WERI-Rb-1 (cell line): Measurements from ENCODE around the gene ZNF692.

ENCODE experiments used
- DNase-seq: peaks from one replicate; pipeline ENCODE4 v3.0.0-alpha.2; 2020
- H3K27ac ChIP-seq: fragments of 250-450 bp; sonication (Bioruptor Pico); 2 replicates; pipeline ENCODE4 v1.5.1; 2020; ENCODE audit warnings: mild to moderate bottlenecking, moderate library complexity
- H3K27me3 ChIP-seq: fragments of 250-450 bp; sonication (Bioruptor Pico); 2 replicates; pipeline ENCODE4 v1.5.1; 2021; ENCODE audit warnings: mild to moderate bottlenecking, low read depth, moderate library complexity; ENCODE audit not compliant: insufficient read depth, severe bottlenecking
- H3K36me3 ChIP-seq: fragments of 250-450 bp; sonication (Bioruptor Pico); 2 replicates; pipeline ENCODE4 v1.5.1; 2020; ENCODE audit warnings: mild to moderate bottlenecking, moderate library complexity
- H3K4me3 ChIP-seq: 2 replicates; pipeline ENCODE4 v1.5.1; 2011; ENCODE audit warnings: low read depth, mild to moderate bottlenecking, control low read depth, low read length
- H3K9me3 ChIP-seq: fragments of 250-450 bp; sonication (Bioruptor Pico); 2 replicates; pipeline ENCODE4 v1.5.1; 2021; ENCODE audit warnings: mild to moderate bottlenecking, moderate library complexity; ENCODE audit not compliant: severe bottlenecking
- TF ChIP-seq, protein P1 (sequence below): IDR thresholded peaks from 2 replicates; pipeline ENCODE4 v1.5.1; 2011; ENCODE audit warnings: low read depth, mild to moderate bottlenecking, control low read depth, inconsistent platforms, low read length

Gene ZNF692

DNA sequence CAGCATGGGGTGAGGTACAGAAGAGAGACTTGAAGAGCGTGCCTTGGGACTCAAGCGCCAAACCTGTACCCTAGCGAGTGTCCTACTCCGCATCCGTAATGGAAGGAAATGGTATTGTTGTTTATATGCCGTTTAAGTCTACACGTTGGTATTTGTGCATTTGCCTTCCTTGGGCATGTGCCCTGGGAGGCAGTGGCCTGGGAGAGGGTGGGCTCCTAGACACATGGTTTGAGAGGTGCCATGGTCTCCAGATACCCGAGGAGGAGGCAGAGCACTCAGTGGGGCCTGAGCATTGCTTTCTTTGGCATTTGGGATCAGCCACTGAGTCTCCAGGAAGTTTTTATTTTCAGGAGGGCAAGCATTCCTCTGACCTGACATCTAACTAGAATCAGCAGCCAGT lies 14.4 kb downstream of the ZNF692 start:
- Histone ChIP-seq H3K9me3 (no peaks in the 10 kb centered on the region), H3K27me3 (no peaks in the 10 kb centered on the region), H3K4me3 (no peak overlapping the region), H3K36me3 (peaks cover 75% of the 10 kb centered on the region), H3K27ac (no peak overlapping the region)
- TF ChIP-seq, protein P1, sequence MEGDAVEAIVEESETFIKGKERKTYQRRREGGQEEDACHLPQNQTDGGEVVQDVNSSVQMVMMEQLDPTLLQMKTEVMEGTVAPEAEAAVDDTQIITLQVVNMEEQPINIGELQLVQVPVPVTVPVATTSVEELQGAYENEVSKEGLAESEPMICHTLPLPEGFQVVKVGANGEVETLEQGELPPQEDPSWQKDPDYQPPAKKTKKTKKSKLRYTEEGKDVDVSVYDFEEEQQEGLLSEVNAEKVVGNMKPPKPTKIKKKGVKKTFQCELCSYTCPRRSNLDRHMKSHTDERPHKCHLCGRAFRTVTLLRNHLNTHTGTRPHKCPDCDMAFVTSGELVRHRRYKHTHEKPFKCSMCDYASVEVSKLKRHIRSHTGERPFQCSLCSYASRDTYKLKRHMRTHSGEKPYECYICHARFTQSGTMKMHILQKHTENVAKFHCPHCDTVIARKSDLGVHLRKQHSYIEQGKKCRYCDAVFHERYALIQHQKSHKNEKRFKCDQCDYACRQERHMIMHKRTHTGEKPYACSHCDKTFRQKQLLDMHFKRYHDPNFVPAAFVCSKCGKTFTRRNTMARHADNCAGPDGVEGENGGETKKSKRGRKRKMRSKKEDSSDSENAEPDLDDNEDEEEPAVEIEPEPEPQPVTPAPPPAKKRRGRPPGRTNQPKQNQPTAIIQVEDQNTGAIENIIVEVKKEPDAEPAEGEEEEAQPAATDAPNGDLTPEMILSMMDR = no peak
- no peak for DNase-seq

DNA sequence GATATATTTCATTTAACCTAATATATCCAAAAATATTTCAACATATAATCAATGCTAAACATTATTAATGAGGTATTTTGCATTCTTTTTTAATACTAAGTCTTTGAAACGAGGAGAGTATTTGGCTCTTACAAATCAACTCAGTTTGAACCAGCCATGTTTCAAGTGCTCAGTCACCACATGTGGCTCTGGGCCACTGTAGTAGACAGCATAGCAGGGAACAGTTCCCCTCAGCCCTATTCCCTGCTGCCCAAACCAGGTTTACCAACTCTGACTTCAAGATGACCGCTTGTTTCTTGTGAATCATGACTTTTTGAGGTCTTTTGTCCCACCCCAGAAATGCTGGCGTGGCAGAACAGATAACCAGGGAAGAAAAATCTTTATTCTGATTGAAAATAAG lies 15.2 kb downstream of the ZNF692 start:
- no peak for DNase-seq
- Histone ChIP-seq H3K27me3 (no peaks in the 10 kb centered on the region), H3K9me3 (no peaks in the 10 kb centered on the region), H3K4me3 (no peak overlapping the region), H3K27ac (no peak overlapping the region), H3K36me3 (peaks cover 67% of the 10 kb centered on the region)
- TF ChIP-seq, protein P1 = no peak

DNA sequence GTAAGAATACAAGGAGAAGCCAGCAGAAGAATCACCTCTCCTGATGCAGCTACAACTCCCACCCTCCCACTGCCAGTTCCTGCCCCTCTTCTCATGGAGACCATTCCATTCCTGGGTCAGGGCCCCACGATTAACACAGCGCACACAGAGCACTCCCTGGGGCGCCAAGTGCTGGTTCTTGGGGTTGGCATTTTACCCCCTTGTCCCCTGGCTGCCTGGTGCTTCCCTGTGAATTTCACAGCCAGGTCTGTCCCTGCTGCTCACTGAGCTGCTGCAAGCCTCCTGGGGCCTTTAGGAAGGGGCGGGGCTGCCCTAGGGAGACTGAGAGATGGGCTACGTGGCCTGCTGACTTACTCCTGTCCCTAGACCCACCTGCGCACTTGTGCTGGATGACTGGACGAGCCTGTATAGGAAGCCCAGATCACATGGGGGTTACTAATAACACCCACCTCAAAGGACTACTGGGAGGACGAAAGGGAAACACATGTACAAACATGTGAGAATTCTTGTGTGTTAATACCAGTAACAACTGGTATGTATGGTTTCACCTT lies 16.0 kb downstream of the ZNF692 start:
- no peak overlapping the region for H3K4me3 ChIP-seq
- no peak for DNase-seq
- no peak overlapping the region for H3K27ac ChIP-seq
- H3K36me3 ChIP-seq = peaks cover 63% of the 10 kb centered on the region
- H3K27me3 ChIP-seq = no peaks in the 10 kb centered on the region
- no peaks in the 10 kb centered on the region for H3K9me3 ChIP-seq
- TF ChIP-seq, protein P1 = no peak

DNA sequence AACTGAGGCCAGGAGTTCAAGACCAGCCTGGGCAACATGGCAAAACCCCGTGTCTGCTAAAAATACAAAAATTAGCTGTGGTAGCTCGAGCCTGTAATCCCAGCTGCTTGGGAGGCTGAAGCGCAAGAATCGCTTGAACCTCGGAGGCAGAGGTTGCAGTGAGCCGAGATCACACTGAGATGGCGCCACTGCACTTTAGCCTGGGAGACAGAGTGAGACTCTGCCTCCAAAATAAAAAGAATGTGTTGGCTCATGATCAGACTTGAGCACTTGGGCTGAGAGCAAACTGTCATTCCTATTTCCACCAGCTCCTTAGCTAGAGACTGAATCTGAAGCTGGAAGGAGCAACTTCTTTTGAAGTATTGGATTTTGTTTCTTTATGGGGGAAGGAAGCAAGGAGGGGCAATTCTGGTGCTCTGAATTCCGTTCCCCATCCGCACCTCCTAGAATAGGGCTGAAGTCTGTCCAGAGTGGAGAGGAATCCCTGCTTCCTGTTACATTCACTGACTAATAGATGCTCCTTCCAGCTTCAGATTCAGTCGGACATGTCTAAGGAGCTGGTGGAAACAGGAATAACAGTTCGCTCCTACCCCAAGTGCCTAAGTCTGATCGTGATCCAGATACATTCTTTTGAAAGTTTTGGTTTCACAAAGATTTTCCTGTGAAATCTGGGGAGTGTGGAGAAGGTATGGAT lies 17.0 kb downstream of the ZNF692 start:
- no peak overlapping the region for H3K4me3 ChIP-seq
- no peaks in the 10 kb centered on the region for H3K9me3 ChIP-seq
- H3K27me3 ChIP-seq = no peaks in the 10 kb centered on the region
- peak; percentile 74 for DNase-seq
- TF ChIP-seq, protein P1 = peak; percentile 88
- peaks cover 53% of the 10 kb centered on the region for H3K36me3 ChIP-seq
- no peak overlapping the region for H3K27ac ChIP-seq

DNA sequence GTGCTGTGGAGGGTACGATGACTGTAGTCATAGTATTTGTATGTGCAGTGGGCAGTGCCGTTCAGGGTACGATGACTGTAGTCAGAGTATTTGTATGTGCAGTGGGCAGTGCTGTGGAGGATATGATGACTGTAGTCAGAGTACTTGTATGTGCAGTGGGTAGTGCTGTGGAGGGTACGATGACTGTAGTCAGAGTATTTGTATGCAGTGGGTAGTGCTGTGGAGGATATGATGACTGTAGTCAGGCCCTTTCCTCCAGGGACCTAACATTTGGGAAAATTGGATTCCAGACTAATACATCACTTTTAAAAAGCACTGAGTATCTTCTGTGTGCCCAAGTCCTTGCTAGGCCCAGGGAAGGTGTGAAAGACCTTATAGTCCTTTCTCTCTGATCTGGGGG lies 17.9 kb downstream of the ZNF692 start:
- no peak for DNase-seq
- Histone ChIP-seq H3K27me3 (no peaks in the 10 kb centered on the region), H3K36me3 (peaks cover 44% of the 10 kb centered on the region), H3K4me3 (no peak overlapping the region), H3K27ac (no peak overlapping the region), H3K9me3 (no peaks in the 10 kb centered on the region)
- TF ChIP-seq, protein P1 = no peak

DNA sequence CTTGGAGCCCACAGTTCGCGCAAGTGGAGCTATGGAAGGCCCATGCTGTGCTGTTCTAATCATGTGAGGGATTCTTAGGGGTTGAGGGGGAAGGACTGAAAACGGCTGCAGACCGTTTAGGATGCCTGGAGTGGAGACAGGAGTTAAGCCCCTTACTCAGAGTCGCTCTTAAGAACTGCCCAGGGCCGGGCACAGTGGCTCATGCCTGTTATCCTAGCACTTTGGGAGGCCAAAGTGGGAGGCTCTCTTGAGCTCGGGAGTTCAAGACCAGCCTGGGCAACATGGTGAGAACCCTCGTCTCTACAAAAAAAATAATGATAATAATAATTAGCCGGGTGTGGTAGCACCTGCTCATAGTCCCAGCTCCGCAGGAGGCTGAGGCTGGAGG lies 19.7 kb downstream of the ZNF692 start:
- H3K4me3 ChIP-seq = peak overlapping the region; percentile 92
- TF ChIP-seq, protein P1 = no peak
- H3K9me3 ChIP-seq = no peaks in the 10 kb centered on the region
- peaks cover 26% of the 10 kb centered on the region for H3K36me3 ChIP-seq
- DNase-seq = no peak
- H3K27me3 ChIP-seq = no peaks in the 10 kb centered on the region
- peak overlapping the region; percentile 98 for H3K27ac ChIP-seq
